Prostate gland (tissue), 2 donors: ENCODE results near the gene ENDOV.

Experiments
- POLR2A ChIP-seq: fragments of 450-650 bp; IDR thresholded peaks from one replicate; pipeline ENCODE4 v1.6.1; 2016; ENCODE audit warnings: antibody characterized with exemption, mild to moderate bottlenecking
- POLR2AphosphoS5 ChIP-seq: sonication (generic); formaldehyde crosslinking; IDR thresholded peaks from one replicate; pipeline ENCODE4 v1.6.1; 2017; ENCODE audit warnings: antibody characterized with exemption
- TF ChIP-seq, protein P1 (sequence below), 4 experiments: fragments of 200-600 bp in 2 of 4; fragments of 450-650 bp in 2 of 4; sonication (generic) in 2 of 4; IDR thresholded peaks; 1 replicate in 3 of 4; 2 replicates in 1 of 4; pipeline ENCODE4 v1.5.1; 2016 to 2019; ENCODE audit warnings: antibody characterized with exemption in 4 of 4, mild to moderate bottlenecking in 2 of 4, moderate library complexity in 2 of 4

DNA sequence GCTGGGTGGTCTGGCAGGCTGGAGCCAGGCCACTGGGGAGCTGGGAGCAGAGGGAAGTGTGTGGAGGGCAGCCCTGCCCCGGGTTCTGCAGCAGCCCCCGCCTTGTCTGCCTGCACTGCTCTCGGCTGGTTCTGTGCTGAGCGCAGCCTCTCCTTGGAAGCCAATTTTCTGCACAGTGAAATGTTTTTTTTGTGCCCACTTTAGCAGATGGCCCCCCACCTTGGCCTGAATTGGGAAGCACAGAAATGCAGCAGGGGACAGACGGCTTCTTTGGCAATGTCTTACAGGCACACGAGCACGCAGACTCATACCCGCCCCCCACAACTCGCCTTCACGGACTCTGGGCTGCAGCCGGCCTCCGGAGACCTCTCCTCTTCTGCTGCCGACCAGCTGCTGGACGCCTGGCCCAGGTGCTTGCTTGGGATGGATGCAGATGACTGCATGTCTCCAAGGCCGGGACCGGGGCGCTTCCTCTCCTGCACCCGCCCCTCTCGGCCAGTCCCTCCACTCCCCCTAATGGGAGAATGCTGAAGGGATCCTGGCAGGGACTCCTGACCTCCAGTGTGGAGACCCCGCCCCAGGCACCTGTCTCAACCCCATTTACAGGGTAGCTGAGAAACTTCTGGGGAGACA lies 46.7 kb downstream of the ENDOV start:
- TF ChIP-seq, protein P1, sequence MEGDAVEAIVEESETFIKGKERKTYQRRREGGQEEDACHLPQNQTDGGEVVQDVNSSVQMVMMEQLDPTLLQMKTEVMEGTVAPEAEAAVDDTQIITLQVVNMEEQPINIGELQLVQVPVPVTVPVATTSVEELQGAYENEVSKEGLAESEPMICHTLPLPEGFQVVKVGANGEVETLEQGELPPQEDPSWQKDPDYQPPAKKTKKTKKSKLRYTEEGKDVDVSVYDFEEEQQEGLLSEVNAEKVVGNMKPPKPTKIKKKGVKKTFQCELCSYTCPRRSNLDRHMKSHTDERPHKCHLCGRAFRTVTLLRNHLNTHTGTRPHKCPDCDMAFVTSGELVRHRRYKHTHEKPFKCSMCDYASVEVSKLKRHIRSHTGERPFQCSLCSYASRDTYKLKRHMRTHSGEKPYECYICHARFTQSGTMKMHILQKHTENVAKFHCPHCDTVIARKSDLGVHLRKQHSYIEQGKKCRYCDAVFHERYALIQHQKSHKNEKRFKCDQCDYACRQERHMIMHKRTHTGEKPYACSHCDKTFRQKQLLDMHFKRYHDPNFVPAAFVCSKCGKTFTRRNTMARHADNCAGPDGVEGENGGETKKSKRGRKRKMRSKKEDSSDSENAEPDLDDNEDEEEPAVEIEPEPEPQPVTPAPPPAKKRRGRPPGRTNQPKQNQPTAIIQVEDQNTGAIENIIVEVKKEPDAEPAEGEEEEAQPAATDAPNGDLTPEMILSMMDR (IDR thresholded peaks at IDR 0.05) = no peak
- no peak for TF ChIP-seq POLR2A
- TF ChIP-seq POLR2AphosphoS5 = no peak
